GM21515 (cell line): ENCODE data around the gene HBG2.
"Not testable (repeated sequence)": the region's sequence is repeated elsewhere in the genome, so short reads cannot be mapped to it uniquely, and the experiment has no call there.

Experiments used
- ATAC-seq: cut with Tn5 transposase; IDR thresholded peaks from one replicate; pipeline ENCODE4 v1.9.1; 2021; ENCODE audit not compliant: unreplicated experiment

Gene HBG2

GRCh38 chr11:5254646-5255413, at the start of gene HBG2:
Gene HBG2, minus strand, starts transcription at chr11:5254781. Its CDS starts 53 bp downstream, at chr11:5254728.
- not testable (repeated sequence) for ATAC-seq

GRCh38 chr11:5304046-5304445, 49.5 kb upstream of the HBG2 start:
- ATAC-seq: no peak

GRCh38 chr11:5303626-5304025, 49.0 kb upstream of the HBG2 start:
- ATAC-seq: no peak

- ATAC-seq: no peak
Measured at GRCh38 chr11:5301846-5302245, 47.3 kb upstream of the HBG2 start, which contains the start of gene OR51B4. Gene OR51B4, minus strand, starts transcription at chr11:5301946. Its CDS starts 0 bp downstream, at chr11:5301946.

GRCh38 chr11:5300251-5300650, 45.7 kb upstream of the HBG2 start:
- no peak for ATAC-seq

- ATAC-seq: no peak
Measured at GRCh38 chr11:5298451-5298850, 43.9 kb upstream of the HBG2 start.

GRCh38 chr11:5297721-5298323, 43.2 kb upstream of the HBG2 start:
- ATAC-seq: no peak

- ATAC-seq: not testable (repeated sequence)
Measured at GRCh38 chr11:5294342-5294995, 39.9 kb upstream of the HBG2 start.

GRCh38 chr11:5293028-5293427, 38.4 kb upstream of the HBG2 start:
- ATAC-seq: no peak

- ATAC-seq: peak; percentile 94
Measured at GRCh38 chr11:5291207-5291838, 36.7 kb upstream of the HBG2 start.

- no peak for ATAC-seq
Measured at GRCh38 chr11:5290106-5290505, 35.5 kb upstream of the HBG2 start.

GRCh38 chr11:5289696-5290095, 35.1 kb upstream of the HBG2 start:
- ATAC-seq: no peak

GRCh38 chr11:5288906-5289550, 34.4 kb upstream of the HBG2 start:
- ATAC-seq: no peak

GRCh38 chr11:5288108-5288905, 33.7 kb upstream of the HBG2 start:
- no peak for ATAC-seq

- no peak for ATAC-seq
Measured at GRCh38 chr11:5286901-5287300, 32.3 kb upstream of the HBG2 start.

- ATAC-seq: no peak
Measured at GRCh38 chr11:5286351-5286750, 31.8 kb upstream of the HBG2 start.

GRCh38 chr11:5285703-5286340, 31.2 kb upstream of the HBG2 start:
- no peak for ATAC-seq

- ATAC-seq: no peak
Measured at GRCh38 chr11:5284637-5285036, 30.1 kb upstream of the HBG2 start.

GRCh38 chr11:5283882-5284281, 29.3 kb upstream of the HBG2 start:
- ATAC-seq: no peak

- no peak for ATAC-seq
Measured at GRCh38 chr11:5283086-5283485, 28.5 kb upstream of the HBG2 start.
